WTC11 (cell line): ENCODE measurements around the gene HRCT1. TPM values are rescaled to one million over a fixed set of nuclear protein-coding genes. Genes with fewer than 3 reads are reported as not detected.

Source experiments
- ATAC-seq: fragments of 200-7000 bp; cut with Tn5 transposase; 2 replicates; pipeline ENCODE4 v1.10.0; 2021; ENCODE audit warnings: mild to moderate bottlenecking, moderate library complexity
- CTCF ChIA-PET: fragments of 300-600 bp; sonication (Branson Sonifier 250); formaldehyde crosslinking; loops from one replicate; lab custom pipeline; 2021; ENCODE audit warnings: antibody characterized with exemption; lab: Charles Lee
- POLR2A ChIA-PET: fragments of 350-600 bp; sonication (Branson Sonifier 250); formaldehyde crosslinking; loops from one replicate; lab custom pipeline; 2021; ENCODE audit warnings: antibody characterized with exemption; lab: Charles Lee
- DNase-seq: peaks from one replicate; pipeline ENCODE4 v3.0.0; 2021; ENCODE audit warnings: low spot score
- H3K27ac Mint-ChIP-seq: 2 replicates; pipeline ENCODE4 v1.8.0; 2021; ENCODE audit warnings: mixed read lengths
- H3K27me3 Mint-ChIP-seq: 2 replicates; pipeline ENCODE4 v1.8.0; 2021; ENCODE audit warnings: low read depth, mild to moderate bottlenecking, moderate library complexity, mixed read lengths
- H3K36me3 Mint-ChIP-seq: 2 replicates; pipeline ENCODE4 v1.8.0; 2021; ENCODE audit warnings: mixed read lengths
- H3K4me1 Mint-ChIP-seq: 2 replicates; pipeline ENCODE4 v1.8.0; 2022; ENCODE audit warnings: mixed read lengths
- H3K4me3 Mint-ChIP-seq: 2 replicates; pipeline ENCODE4 v1.8.0; 2021; ENCODE audit warnings: mild to moderate bottlenecking, moderate library complexity, mixed read lengths
- H3K9me3 Mint-ChIP-seq: 2 replicates; pipeline ENCODE4 v1.8.0; 2021; ENCODE audit warnings: mixed read lengths
- CREM ChIP-seq: sonication (generic); formaldehyde crosslinking; IDR thresholded peaks from 2 replicates; pipeline ENCODE4 v1.8.1; 2022; ENCODE audit warnings: mild to moderate bottlenecking, missing genetic modification reagents, moderate library complexity
- FOXK1 ChIP-seq: sonication (generic); formaldehyde crosslinking; IDR thresholded peaks from 2 replicates; pipeline ENCODE4 v1.8.0; 2022; ENCODE audit warnings: mild to moderate bottlenecking, moderate library complexity, missing genetic modification reagents
- FOXP1 ChIP-seq: sonication (generic); formaldehyde crosslinking; IDR thresholded peaks from 2 replicates; pipeline ENCODE4 v1.8.0; 2022; ENCODE audit warnings: missing genetic modification reagents, mild to moderate bottlenecking, moderate library complexity, borderline replicate concordance
- GABPB1 ChIP-seq: sonication (generic); formaldehyde crosslinking; IDR thresholded peaks from 2 replicates; pipeline ENCODE4 v1.8.1; 2023; ENCODE audit warnings: mild to moderate bottlenecking, missing genetic modification reagents
- HMGXB4 ChIP-seq: sonication (generic); formaldehyde crosslinking; IDR thresholded peaks from 2 replicates; pipeline ENCODE4 v1.8.1; 2023; ENCODE audit warnings: mild to moderate bottlenecking, moderate library complexity, missing genetic modification reagents
- IRF1 ChIP-seq: sonication (generic); formaldehyde crosslinking; IDR thresholded peaks from 2 replicates; pipeline ENCODE4 v1.8.0; 2023; ENCODE audit warnings: missing genetic modification reagents
- IRF2 ChIP-seq: sonication (generic); formaldehyde crosslinking; IDR thresholded peaks from 2 replicates; pipeline ENCODE4 v1.8.0; 2022; ENCODE audit warnings: low read depth, missing genetic modification reagents, borderline replicate concordance
- JAZF1 ChIP-seq: fragments of 250-450 bp; sonication (Bioruptor Pico); IDR thresholded peaks from 2 replicates; pipeline ENCODE4 v1.9.0; 2021; ENCODE audit warnings: moderate library complexity, mild to moderate bottlenecking, inconsistent platforms
- MXD4 ChIP-seq: fragments of 250-450 bp; sonication (Bioruptor Pico); IDR thresholded peaks from 2 replicates; pipeline ENCODE4 v1.8.0; 2021; ENCODE audit warnings: mild to moderate bottlenecking, moderate library complexity, borderline replicate concordance
- OVOL2 ChIP-seq: fragments of 250-450 bp; sonication (Bioruptor Pico); IDR thresholded peaks from 2 replicates; pipeline ENCODE4 v1.9.0; 2021; ENCODE audit warnings: mild to moderate bottlenecking, borderline replicate concordance
- PRRX2 ChIP-seq: fragments of 250-450 bp; sonication (Bioruptor Pico); IDR thresholded peaks from 2 replicates; pipeline ENCODE4 v1.8.0; 2021; ENCODE audit warnings: mild to moderate bottlenecking
- RORB ChIP-seq: fragments of 250-450 bp; sonication (Bioruptor Pico); IDR thresholded peaks from 2 replicates; pipeline ENCODE4 v1.9.0; 2021; ENCODE audit warnings: mild to moderate bottlenecking
- TCF7 ChIP-seq: sonication (generic); formaldehyde crosslinking; IDR thresholded peaks from 2 replicates; pipeline ENCODE4 v1.8.0; 2022; ENCODE audit warnings: mild to moderate bottlenecking, low read depth, missing genetic modification reagents, moderate library complexity
- USF1 ChIP-seq: sonication (generic); formaldehyde crosslinking; IDR thresholded peaks from 2 replicates; pipeline ENCODE4 v1.8.0; 2022; ENCODE audit warnings: mild to moderate bottlenecking, missing genetic modification reagents
- ZNF396 ChIP-seq: fragments of 250-450 bp; sonication (Bioruptor Pico); IDR thresholded peaks from 2 replicates; pipeline ENCODE4 v1.8.0; 2021; ENCODE audit warnings: mild to moderate bottlenecking, moderate library complexity, borderline replicate concordance
- total RNA-seq: library from RNA; stranded (reverse); gene quantifications from 3 replicates; pipeline ENCODE4 v1.2.3, GENCODE V29; 2021
- TF ChIP-seq, protein P1 (sequence below): sonication (generic); formaldehyde crosslinking; IDR thresholded peaks from 2 replicates; pipeline ENCODE4 v1.8.1; 2023; ENCODE audit warnings: mild to moderate bottlenecking, missing genetic modification reagents, borderline replicate concordance
- TF ChIP-seq, protein P2 (sequence below): fragments of 200-600 bp; IDR thresholded peaks from 2 replicates; pipeline ENCODE4 v1.8.0; 2022; ENCODE audit warnings: antibody characterized with exemption
- TF ChIP-seq, protein P3 (sequence below): sonication (generic); formaldehyde crosslinking; IDR thresholded peaks from 2 replicates; pipeline ENCODE4 v1.8.1; 2023; ENCODE audit warnings: mild to moderate bottlenecking, missing genetic modification reagents
- TF ChIP-seq, protein P4 (sequence below): sonication (generic); formaldehyde crosslinking; conservative IDR thresholded peaks from 2 replicates; pipeline ENCODE4 v1.8.1; 2023; ENCODE audit warnings: mild to moderate bottlenecking, low read depth, missing genetic modification reagents, moderate library complexity

HRCT1 gene
- total RNA-seq, 1 experiment from 2014 or later, result not detected

DNA sequence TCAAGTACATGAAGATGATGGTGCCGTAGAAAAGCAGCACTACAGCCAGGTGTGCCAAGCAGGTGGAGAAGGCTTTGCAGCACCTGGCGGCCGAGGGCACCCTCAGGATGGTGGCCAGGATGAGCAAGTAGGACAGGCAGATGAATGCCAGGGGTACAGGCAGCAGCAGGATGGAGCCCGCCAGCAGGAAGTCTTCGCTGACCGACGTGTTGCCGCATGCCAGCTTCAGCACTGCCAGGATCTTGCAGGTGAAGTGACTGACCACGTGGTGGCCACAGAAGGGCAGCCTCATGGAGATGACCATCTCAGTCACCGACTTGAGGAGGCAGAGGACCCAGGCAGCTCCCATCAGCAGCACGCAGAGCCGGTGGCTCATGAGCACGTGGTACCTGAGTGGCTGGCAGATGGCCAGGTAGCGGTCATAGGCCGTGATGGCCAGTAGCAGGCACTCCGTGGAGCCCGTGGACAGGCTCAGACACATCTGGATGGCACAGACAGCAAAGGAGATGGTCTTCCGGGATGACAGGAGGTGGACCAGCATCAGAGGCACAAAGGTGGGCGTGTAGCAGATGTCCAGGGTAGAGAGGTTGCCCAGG is 36.3 kb upstream of the HRCT1 start:
- no peak overlapping the region for H3K4me3 Mint-ChIP-seq
- TF ChIP-seq IRF2 (CRISPR knock-in tag) (0 out of 2 replicates have a peak, but pooled peaks have one; percentile 37), FOXP1 (CRISPR knock-in tag) (0 out of 2 replicates have a peak, but pooled peaks have one; percentile 30), PRRX2 (CRISPR knock-in tag) (no peak), TCF7 (peak; percentile 10; the same call in 1 of the 2 replicates)
- TF ChIP-seq, all 79 proteins: peak for 3
- Mint-ChIP-seq H3K9me3 (peaks cover 1% of the 10 kb centered on the region; the same call in 1 of the 2 replicates), H3K4me1 (peaks cover 11% of the 10 kb centered on the region), H3K27ac (no peak overlapping the region), H3K36me3 (no peaks in the 10 kb centered on the region), H3K27me3 (peaks cover 10% of the 10 kb centered on the region)
- ChIA-PET CTCF (interaction anchor here (1.3 to 2.2 kb wide), 2 partner anchors 34 to 35 kb away, joined by 3 to 10 read pairs; no protein-coding TSS in a partner anchor), POLR2A (no interaction called here)
- DNase-seq (no peak), ATAC-seq (no peak)

- H3K36me3 Mint-ChIP-seq, result no peaks in the 10 kb centered on the region
- no peak within 1 kb of the TSS for H3K27ac Mint-ChIP-seq
- ChIA-PET POLR2A (no interaction called here), CTCF (interaction anchor here (0.8 to 1.3 kb wide), 3 partner anchors 35 to 321 kb away, joined by 3 read pairs; partner anchors contain the start of gene CLTA)
- DNase-seq (no peak), ATAC-seq (no peak)
- H3K9me3 Mint-ChIP-seq, result peaks cover 6% of the 10 kb centered on the region
- peaks cover 11% of the 10 kb centered on the region for H3K4me1 Mint-ChIP-seq
- peaks cover 10% of the 10 kb centered on the region for H3K27me3 Mint-ChIP-seq
- TF ChIP-seq, protein P1, sequence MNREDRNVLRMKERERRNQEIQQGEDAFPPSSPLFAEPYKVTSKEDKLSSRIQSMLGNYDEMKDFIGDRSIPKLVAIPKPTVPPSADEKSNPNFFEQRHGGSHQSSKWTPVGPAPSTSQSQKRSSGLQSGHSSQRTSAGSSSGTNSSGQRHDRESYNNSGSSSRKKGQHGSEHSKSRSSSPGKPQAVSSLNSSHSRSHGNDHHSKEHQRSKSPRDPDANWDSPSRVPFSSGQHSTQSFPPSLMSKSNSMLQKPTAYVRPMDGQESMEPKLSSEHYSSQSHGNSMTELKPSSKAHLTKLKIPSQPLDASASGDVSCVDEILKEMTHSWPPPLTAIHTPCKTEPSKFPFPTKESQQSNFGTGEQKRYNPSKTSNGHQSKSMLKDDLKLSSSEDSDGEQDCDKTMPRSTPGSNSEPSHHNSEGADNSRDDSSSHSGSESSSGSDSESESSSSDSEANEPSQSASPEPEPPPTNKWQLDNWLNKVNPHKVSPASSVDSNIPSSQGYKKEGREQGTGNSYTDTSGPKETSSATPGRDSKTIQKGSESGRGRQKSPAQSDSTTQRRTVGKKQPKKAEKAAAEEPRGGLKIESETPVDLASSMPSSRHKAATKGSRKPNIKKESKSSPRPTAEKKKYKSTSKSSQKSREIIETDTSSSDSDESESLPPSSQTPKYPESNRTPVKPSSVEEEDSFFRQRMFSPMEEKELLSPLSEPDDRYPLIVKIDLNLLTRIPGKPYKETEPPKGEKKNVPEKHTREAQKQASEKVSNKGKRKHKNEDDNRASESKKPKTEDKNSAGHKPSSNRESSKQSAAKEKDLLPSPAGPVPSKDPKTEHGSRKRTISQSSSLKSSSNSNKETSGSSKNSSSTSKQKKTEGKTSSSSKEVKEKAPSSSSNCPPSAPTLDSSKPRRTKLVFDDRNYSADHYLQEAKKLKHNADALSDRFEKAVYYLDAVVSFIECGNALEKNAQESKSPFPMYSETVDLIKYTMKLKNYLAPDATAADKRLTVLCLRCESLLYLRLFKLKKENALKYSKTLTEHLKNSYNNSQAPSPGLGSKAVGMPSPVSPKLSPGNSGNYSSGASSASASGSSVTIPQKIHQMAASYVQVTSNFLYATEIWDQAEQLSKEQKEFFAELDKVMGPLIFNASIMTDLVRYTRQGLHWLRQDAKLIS (CRISPR knock-in tag), result no peak
- TF ChIP-seq, protein P2, sequence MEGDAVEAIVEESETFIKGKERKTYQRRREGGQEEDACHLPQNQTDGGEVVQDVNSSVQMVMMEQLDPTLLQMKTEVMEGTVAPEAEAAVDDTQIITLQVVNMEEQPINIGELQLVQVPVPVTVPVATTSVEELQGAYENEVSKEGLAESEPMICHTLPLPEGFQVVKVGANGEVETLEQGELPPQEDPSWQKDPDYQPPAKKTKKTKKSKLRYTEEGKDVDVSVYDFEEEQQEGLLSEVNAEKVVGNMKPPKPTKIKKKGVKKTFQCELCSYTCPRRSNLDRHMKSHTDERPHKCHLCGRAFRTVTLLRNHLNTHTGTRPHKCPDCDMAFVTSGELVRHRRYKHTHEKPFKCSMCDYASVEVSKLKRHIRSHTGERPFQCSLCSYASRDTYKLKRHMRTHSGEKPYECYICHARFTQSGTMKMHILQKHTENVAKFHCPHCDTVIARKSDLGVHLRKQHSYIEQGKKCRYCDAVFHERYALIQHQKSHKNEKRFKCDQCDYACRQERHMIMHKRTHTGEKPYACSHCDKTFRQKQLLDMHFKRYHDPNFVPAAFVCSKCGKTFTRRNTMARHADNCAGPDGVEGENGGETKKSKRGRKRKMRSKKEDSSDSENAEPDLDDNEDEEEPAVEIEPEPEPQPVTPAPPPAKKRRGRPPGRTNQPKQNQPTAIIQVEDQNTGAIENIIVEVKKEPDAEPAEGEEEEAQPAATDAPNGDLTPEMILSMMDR, result no peak
- TF ChIP-seq MXD4 (CRISPR knock-in tag), result no peak
- TF ChIP-seq JAZF1 (CRISPR knock-in tag), result no peak
- TF ChIP-seq HMGXB4 (CRISPR knock-in tag), result no peak
- no peak for TF ChIP-seq CREM (CRISPR knock-in tag)
- no peak for TF ChIP-seq OVOL2 (CRISPR knock-in tag)
- TF ChIP-seq FOXK1 (CRISPR knock-in tag), result no peak
- no peak for TF ChIP-seq USF1 (CRISPR knock-in tag)
- TF ChIP-seq IRF2 (CRISPR knock-in tag), result no peak
- TF ChIP-seq, protein P3, sequence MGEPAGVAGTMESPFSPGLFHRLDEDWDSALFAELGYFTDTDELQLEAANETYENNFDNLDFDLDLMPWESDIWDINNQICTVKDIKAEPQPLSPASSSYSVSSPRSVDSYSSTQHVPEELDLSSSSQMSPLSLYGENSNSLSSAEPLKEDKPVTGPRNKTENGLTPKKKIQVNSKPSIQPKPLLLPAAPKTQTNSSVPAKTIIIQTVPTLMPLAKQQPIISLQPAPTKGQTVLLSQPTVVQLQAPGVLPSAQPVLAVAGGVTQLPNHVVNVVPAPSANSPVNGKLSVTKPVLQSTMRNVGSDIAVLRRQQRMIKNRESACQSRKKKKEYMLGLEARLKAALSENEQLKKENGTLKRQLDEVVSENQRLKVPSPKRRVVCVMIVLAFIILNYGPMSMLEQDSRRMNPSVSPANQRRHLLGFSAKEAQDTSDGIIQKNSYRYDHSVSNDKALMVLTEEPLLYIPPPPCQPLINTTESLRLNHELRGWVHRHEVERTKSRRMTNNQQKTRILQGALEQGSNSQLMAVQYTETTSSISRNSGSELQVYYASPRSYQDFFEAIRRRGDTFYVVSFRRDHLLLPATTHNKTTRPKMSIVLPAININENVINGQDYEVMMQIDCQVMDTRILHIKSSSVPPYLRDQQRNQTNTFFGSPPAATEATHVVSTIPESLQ (CRISPR knock-in tag), result no peak
- TF ChIP-seq, protein P4, sequence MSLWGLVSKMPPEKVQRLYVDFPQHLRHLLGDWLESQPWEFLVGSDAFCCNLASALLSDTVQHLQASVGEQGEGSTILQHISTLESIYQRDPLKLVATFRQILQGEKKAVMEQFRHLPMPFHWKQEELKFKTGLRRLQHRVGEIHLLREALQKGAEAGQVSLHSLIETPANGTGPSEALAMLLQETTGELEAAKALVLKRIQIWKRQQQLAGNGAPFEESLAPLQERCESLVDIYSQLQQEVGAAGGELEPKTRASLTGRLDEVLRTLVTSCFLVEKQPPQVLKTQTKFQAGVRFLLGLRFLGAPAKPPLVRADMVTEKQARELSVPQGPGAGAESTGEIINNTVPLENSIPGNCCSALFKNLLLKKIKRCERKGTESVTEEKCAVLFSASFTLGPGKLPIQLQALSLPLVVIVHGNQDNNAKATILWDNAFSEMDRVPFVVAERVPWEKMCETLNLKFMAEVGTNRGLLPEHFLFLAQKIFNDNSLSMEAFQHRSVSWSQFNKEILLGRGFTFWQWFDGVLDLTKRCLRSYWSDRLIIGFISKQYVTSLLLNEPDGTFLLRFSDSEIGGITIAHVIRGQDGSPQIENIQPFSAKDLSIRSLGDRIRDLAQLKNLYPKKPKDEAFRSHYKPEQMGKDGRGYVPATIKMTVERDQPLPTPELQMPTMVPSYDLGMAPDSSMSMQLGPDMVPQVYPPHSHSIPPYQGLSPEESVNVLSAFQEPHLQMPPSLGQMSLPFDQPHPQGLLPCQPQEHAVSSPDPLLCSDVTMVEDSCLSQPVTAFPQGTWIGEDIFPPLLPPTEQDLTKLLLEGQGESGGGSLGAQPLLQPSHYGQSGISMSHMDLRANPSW, result no peak
- no peak for TF ChIP-seq TCF7
- TF ChIP-seq GABPB1, result no peak
- no peak for TF ChIP-seq ZNF396 (CRISPR knock-in tag)
- TF ChIP-seq IRF1 (CRISPR knock-in tag), result no peak
- TF ChIP-seq RORB (CRISPR knock-in tag), result no peak
- TF ChIP-seq, all 79 proteins: peak for 0
- no peak within 1 kb of the TSS for H3K4me3 Mint-ChIP-seq
Observed at GRCh38 chr9:35870351-35870923, 35.6 kb upstream of the HRCT1 start, which contains the start of gene OR13J1. OR13J1 (minus strand) TSS chr9:35870401; CDS start chr9:35870401, 0 bp downstream.
